ENCODE data around the gene FBXO22. TPM values are rescaled to one million over a fixed set of nuclear protein-coding genes. Genes with fewer than 3 reads are reported as not detected.
"Not testable (repeated sequence)": the region's sequence is repeated elsewhere in the genome, so short reads cannot be mapped to it uniquely, and the experiment has no call there.

The FBXO22 gene
- total RNA-seq, 1 experiment from 2014 or later, result 83.3 TPM

GRCh38 chr15:75902129-75902557 lies 1.5 kb upstream of the FBXO22 start:
- in situ Hi-C loops (cut with HindIII; ENCODE audit: low pct_unique_long_range_greater_than_20kb, low sequenced_read_pairs), result no loop called here
- no peak for DNase-seq (ENCODE audit: low read depth, low spot score)

- in situ Hi-C loops (cut with HindIII; ENCODE audit: low pct_unique_long_range_greater_than_20kb, low sequenced_read_pairs), result no loop called here
- DNase-seq (ENCODE audit: low read depth, low spot score), result no peak
These were observed 1.6 kb downstream of the FBXO22 start for GRCh38 chr15:75905231-75905630.

- DNase-seq (ENCODE audit: low read depth, low spot score); in situ Hi-C loops (cut with HindIII; ENCODE audit: low pct_unique_long_range_greater_than_20kb, low sequenced_read_pairs): not testable (repeated sequence)
These were observed 6.7 kb downstream of the FBXO22 start for GRCh38 chr15:75910355-75910754.

- in situ Hi-C loops (cut with HindIII; ENCODE audit: low pct_unique_long_range_greater_than_20kb, low sequenced_read_pairs), result no loop called here
- no peak for DNase-seq (ENCODE audit: low read depth, low spot score)
These were observed 13.3 kb downstream of the FBXO22 start for GRCh38 chr15:75916978-75917377.

- in situ Hi-C loops (cut with HindIII; ENCODE audit: low pct_unique_long_range_greater_than_20kb, low sequenced_read_pairs), result no loop called here
- DNase-seq (ENCODE audit: low read depth, low spot score), result no peak
These were observed 14.5 kb downstream of the FBXO22 start for GRCh38 chr15:75918135-75918534.

DNA sequence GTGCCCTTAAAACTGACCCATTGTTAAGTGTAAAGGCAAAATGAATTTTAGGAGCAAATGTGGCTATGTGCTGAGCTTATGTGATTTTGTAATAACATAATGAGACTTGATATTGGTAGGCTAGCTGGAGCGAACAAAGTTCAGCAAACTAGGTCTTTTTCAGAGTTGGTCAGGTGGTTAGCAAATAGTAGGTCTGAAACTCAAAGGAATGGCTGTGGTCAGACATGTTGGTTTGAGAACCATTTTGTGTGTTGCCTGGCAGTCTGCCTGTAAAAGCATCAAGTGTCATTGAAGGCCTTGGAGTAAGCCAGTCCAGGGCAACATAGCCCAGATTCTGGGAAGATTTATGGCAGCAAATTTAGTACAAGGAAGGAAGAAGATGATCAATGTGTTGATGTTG lies 16.4 kb downstream of the FBXO22 start:
- in situ Hi-C loops (cut with HindIII; ENCODE audit: low pct_unique_long_range_greater_than_20kb, low sequenced_read_pairs), result no loop called here
- DNase-seq (ENCODE audit: low read depth, low spot score), result no peak

DNA sequence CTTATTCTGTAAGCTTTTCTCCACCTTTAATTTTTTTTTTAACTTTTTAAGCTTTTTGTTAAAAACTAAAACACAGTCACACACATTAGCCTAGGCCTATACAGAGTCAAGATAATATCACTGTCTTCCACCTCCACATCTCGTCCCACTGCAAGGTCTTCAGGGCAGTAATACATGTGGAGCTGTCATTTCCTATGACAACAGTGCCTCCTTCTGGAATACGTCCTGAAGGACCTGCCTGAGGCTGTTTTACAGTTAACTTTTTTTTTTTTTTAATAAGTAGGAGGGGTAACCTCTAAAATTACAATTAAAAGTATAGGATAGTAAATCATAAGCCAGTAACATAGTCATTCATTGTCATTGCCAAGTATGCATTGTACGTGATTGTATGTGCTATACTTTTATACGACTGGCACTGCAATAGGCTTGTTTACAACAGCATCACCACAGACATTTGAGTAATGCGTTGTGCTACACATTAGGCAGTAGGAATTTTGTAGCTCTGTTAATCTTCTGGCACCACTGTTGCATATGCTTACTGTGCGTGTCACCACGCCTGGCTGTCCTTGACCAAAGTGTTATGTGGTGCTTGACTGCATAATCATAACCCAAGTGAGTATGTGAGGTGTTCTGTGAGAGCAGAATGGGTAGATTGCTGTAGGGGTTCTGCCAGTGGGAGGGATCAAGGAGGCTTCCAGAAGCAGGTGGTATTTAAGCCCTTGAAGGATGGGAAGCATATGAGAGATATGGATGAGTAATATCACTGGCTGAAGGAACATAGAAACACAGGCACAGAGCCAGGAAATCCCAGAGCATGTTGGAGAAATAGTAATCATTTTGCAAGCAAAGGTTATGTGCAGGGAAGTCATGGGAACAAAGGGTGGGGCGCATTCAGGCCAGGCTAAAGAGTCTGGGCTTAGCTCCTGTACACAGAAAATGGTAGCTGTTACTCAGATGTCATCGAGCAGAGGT lies 18.3 kb downstream of the FBXO22 start:
- in situ Hi-C loops (cut with HindIII; ENCODE audit: low pct_unique_long_range_greater_than_20kb, low sequenced_read_pairs), result no loop called here
- peak; percentile 74 for DNase-seq (ENCODE audit: low read depth, low spot score)

GRCh38 chr15:75923756-75924155 lies 20.1 kb downstream of the FBXO22 start:
- in situ Hi-C loops (cut with HindIII; ENCODE audit: low pct_unique_long_range_greater_than_20kb, low sequenced_read_pairs), result no loop called here
- no peak for DNase-seq (ENCODE audit: low read depth, low spot score)

DNA sequence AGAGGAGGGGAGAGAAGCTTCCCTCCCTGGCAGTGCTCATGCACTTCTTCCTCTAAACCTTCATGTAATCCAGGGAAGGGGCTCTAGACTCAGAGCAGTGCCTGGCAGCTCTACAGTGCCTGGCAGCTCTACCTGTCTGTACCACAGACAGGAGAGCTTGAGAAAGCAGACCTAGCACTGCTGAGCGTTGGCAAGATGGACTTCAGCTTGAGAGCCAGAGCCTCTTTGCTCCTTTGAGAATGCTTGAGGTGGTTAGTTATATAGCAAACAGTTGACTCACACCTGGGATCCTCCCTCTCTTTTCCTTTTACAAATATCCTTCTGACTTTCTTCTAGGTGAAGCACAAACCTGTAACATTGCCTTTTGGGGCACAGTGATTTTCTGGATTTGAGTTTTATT lies 20.9 kb downstream of the FBXO22 start:
- DNase-seq (ENCODE audit: low read depth, low spot score), result no peak
- in situ Hi-C loops (cut with HindIII; ENCODE audit: low pct_unique_long_range_greater_than_20kb, low sequenced_read_pairs), result no loop called here

GRCh38 chr15:75925440-75925839 lies 21.8 kb downstream of the FBXO22 start:
- in situ Hi-C loops (cut with HindIII; ENCODE audit: low pct_unique_long_range_greater_than_20kb, low sequenced_read_pairs), result no loop called here
- DNase-seq (ENCODE audit: low read depth, low spot score), result no peak

- in situ Hi-C loops (cut with HindIII; ENCODE audit: low pct_unique_long_range_greater_than_20kb, low sequenced_read_pairs), result no loop called here
- DNase-seq (ENCODE audit: low read depth, low spot score), result no peak
These were observed 23.3 kb downstream of the FBXO22 start for GRCh38 chr15:75926931-75927330.

- DNase-seq (ENCODE audit: low read depth, low spot score), result no peak
- in situ Hi-C loops (cut with HindIII; ENCODE audit: low pct_unique_long_range_greater_than_20kb, low sequenced_read_pairs), result no loop called here
These were observed 23.9 kb downstream of the FBXO22 start for GRCh38 chr15:75927601-75928000.

GRCh38 chr15:75928680-75929608 lies 25.3 kb downstream of the FBXO22 start:
- in situ Hi-C loops (cut with HindIII; ENCODE audit: low pct_unique_long_range_greater_than_20kb, low sequenced_read_pairs), result no loop called here
- DNase-seq (ENCODE audit: low read depth, low spot score), result peak; percentile 71

GRCh38 chr15:75929799-75930565 lies 26.3 kb downstream of the FBXO22 start:
- in situ Hi-C loops (cut with HindIII; ENCODE audit: low pct_unique_long_range_greater_than_20kb, low sequenced_read_pairs), result no loop called here
- DNase-seq (ENCODE audit: low read depth, low spot score), result no peak

GRCh38 chr15:75930866-75931265 lies 27.2 kb downstream of the FBXO22 start:
- in situ Hi-C loops (cut with HindIII; ENCODE audit: low pct_unique_long_range_greater_than_20kb, low sequenced_read_pairs), result no loop called here
- no peak for DNase-seq (ENCODE audit: low read depth, low spot score)

DNA sequence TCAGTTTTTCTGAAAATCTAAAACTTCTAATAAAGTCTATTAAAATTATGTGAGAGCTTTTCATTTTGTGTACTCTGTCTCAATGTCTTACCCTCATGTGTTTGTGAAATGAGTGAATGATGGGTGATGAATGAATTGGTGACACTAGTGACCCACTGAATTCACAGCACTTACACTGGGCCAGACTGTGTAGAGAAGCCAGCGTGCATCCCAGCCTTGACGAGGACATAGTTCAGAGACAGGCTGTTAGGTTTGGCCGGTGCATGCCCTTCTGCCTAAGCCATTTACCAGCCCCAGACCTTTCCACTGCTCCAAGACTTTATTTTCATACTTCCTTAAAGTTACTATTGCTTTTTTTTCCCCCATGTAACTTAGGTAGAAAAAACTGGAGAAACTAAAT lies 38.8 kb downstream of the FBXO22 start:
- in situ Hi-C loops (cut with HindIII; ENCODE audit: low pct_unique_long_range_greater_than_20kb, low sequenced_read_pairs), result no loop called here

DNA sequence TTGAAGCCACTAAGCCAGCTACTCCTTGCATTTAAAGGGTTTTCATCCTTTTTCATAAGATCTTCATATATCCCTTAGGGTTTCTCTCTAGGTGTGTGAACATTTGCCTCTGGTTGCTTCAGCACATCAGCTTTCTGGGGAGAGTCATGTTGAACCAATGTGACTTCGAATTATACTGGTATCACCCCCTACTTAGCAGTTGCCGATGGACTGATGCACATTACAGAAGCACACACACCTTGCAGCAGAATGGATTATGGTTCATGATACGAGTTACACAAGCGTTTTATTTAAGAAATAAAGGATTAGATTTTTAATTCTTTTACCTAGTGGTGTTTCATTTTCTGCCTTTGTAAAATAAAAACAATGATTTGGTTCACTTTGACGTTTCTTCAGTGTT lies 39.6 kb downstream of the FBXO22 start:
- in situ Hi-C loops (cut with HindIII; ENCODE audit: low pct_unique_long_range_greater_than_20kb, low sequenced_read_pairs), result no loop called here
- DNase-seq (ENCODE audit: low read depth, low spot score), result no peak

More for the DNA sequence above, 38.8 kb downstream of the FBXO22 start:
- DNase-seq (ENCODE audit: low read depth, low spot score), result no peak

Measured in SK-MEL-5 (cell line).